GM21825 (cell line): ENCODE data around the gene TSPOAP1.

Source experiments
- ATAC-seq: cut with Tn5 transposase; IDR thresholded peaks from one replicate; pipeline ENCODE4 v1.9.1; 2021; ENCODE audit warnings: mild to moderate bottlenecking, moderate library complexity; ENCODE audit not compliant: unreplicated experiment

TSPOAP1 gene

DNA sequence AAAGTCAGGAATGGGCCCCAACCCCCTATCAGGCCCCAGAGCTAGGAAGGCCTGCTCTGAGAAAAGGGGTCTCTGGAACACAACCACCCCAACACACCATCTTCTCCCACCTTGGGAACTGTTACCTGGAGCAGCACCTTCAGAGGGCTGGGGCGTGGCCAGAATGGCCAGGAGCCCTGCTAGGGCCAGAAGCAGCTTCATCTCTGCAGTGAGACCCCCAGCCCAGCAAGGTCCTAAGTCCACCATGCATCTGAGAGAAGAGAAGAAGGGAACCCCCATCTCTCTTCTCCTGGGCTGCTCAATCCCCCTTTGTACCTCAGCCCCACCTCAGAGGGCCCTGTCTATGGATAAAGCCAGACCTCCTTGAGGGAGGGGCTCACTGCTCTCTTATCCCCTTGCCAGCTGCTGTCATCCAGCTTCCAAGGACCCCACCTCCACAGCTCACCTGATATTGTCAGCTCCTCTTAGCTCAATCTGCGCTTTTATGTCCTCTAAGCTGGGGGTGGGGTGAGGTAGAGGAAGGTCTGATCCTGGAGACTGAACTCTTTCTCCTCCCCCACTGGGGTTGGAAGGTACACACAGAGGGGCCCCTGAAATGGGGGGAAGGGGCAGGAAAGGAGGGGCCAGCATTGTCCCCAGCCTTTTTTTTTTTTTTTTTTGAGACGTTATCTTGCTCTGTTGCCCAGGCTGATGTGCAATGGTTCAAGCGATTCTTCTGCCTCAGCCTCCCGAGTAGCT is 47.9 kb downstream of the TSPOAP1 start, which contains the start of gene MPO:
Gene MPO, minus strand, starts transcription at position 456 of the 738 bp plus-strand sequence. Its CDS starts 177 bp downstream, at position 279.
- ATAC-seq = no peak

DNA sequence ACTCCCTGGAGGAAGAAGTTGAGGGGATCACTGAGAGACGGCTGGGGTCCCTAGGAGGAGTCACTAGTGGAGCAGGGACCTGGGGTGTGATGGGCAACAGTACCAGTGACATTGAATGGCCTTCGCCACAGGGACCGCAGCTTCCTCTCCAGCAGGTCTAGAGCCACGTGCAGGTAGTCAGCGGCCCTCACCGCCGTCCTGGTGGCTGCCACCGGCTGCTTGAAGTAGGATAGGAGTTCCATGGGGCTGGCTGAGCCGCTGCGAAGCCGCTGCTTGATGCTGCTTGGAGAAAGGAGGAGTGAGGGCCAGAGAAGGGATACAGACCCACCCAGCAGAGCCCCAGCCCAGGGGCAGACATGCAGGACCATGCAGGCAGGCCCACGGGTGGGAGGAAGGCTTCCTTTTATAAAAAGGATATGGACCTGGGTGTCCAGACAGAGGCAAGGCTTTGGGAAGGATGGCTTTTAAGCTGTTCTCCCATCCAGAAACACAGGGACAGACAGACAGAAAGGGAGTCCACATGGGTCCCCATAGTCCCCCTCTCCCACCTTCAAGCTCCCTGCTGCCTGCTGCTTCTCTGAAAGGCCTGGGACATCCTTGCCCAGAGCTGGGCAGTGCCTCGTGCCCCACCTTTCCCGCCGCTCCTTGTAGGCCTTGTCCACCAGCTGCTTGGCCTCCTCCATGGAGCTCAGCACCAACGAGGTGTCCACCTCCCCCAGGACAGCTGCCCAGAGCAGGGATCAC is 48.7 kb downstream of the TSPOAP1 start:
- ATAC-seq = no peak

DNA sequence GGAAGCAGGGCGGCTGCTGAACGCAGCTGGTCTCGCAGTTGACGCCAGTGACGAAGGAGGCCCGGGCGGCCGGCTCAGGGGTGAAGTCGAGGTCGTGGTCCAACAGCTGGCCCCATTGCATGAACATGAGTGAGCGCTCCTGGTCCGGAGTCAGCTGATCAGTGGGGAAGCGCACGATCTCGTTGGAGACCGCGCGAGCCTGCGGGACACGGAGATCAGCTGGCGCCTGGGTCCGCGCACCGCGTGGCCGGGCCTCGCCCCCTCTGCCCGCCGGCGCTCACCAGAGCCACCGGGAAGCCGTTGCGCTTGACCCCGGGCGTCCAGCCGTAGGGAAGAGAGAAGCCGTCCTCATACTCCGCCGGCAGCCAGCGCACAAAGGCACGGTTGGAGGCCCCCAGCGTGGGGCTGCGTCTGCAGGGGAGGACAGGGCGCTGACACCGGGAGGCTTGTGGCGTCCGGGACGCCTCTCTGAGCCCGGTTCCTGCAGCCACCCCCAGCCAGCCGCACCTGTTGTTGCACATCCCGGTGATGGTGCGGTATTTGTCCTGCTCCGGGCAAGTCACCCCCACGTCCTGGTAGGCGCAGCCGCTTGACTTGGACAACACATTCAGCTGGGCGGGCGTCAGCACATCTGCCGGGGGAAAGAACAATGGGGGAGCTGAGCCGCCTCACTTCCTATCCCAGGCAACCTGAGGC is 49.4 kb downstream of the TSPOAP1 start:
- ATAC-seq = no peak

- no peak for ATAC-seq
Measured at GRCh38 chr17:58278661-58279015, 50.0 kb downstream of the TSPOAP1 start.

DNA sequence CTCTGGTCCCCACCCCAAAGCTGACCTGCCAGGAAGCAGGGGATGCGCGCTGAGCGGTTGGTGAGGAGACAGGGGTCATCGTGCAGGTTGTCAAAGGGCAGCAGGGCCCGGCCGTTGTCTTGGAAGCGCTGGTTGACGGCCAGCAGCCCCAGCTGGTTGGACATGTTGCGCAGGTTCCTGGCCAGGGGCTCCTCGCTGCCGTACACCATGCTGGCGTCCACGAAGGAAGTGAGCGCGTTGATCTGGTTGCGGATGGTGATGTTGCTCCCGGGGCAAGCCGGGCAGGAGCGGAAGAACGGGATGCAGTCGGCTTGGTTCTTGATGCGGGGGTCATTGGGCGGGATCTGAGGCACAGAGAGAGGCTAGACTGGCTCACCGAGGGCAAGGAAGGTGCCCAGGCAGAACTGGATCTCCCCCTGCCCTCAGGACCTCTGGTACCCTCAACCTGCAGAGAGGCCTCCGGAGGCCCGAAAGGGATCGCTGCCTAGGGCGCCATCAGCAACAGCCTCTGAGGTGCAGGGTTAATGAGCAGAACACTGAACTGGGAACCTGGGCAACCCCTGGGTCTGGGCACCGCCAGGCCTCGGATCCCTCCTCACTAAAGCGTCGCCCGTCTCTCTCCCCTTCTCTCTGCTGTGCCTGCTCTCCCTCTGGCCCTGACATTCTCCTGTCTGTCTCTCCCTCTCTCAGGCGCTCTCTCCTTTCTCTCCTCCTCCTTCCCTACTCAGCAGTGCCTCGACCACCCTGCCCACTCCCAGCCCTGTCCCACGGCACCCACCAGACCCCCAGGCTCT is 50.6 kb downstream of the TSPOAP1 start:
- no peak for ATAC-seq

DNA sequence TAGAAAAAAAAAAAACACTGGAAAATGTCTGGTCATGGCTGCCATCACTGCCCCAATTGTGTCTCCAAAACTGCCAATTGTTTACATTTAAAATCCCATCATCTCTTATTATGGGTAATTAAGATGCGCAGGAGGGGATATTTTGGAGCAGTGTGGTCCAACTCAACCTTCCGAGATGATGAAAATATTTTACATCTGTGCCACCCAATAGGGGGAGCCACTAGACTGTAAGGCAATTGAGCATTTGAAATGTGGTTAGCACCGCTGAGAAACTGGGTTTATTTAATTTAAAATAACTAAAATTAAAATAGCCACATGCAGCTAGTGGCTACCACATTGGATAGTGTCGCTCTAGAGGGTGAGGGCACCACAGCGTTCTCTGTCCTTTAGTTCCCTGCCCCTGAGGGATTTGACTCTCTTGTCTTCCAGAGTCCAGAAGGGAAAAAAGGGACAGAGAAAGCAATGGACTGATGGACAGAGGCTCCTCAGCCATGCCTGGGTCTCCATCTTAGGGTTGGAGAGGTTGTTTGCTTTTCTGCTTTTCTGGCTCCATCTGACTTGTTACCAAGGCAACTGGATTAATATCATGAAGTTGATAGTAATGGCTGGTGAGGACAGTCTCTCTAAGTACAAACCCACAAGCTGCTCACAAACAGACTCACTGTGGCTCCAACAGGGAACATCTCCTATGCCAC is 51.3 kb downstream of the TSPOAP1 start:
- no peak for ATAC-seq

DNA sequence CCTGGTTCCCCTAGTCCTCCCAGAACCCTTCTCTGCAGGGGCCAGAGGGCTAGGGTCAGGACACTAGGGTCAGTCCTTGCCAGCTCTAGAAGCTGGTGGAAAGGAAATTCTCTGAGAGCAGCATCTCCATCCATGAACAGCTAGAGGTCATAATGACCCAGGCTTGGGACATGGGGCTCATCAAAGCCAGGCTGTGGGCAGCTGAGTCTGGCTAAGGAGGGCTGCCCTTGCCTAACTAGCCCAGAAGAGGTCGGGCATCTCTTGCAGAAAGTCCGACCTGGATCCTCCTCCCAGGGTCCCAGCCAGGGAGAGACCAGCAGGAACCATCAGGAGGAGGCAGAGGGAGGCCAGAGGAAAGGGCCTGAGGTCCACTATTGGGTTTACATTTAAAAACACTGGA is 52.2 kb downstream of the TSPOAP1 start:
- no peak for ATAC-seq

- ATAC-seq = no peak
Measured at GRCh38 chr17:58275417-58275816, 53.2 kb downstream of the TSPOAP1 start.

DNA sequence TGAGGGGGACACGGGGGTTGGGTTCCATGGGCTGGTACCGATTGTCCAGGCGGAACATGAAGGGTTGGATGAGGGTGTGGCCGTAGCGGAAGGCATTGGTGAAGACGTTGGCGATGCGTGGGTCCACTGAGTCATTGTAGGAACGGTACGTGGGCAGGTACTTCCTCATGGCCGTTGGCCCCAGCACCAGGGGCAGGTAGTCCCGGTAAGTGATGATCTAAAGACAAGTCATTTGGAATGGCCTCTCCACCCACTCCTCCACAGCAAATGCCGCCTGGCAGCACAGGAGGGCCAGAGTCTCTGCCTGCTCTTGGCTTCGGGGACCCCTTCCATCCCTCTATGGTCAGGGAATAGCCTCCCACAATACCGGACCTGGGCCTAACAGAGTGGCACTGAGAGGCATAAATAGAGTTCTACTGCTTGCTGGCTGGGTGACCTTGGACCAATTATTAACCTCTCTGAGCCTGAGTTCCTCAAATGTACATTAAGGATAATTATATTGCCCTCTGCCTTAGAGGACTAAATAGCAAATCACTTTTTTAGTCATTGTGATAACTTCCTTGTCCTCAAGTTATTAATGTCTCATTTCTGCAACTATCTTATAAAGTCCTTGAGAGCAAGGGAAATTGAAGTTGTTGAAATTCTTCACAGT is 55.0 kb downstream of the TSPOAP1 start:
- no peak for ATAC-seq

DNA sequence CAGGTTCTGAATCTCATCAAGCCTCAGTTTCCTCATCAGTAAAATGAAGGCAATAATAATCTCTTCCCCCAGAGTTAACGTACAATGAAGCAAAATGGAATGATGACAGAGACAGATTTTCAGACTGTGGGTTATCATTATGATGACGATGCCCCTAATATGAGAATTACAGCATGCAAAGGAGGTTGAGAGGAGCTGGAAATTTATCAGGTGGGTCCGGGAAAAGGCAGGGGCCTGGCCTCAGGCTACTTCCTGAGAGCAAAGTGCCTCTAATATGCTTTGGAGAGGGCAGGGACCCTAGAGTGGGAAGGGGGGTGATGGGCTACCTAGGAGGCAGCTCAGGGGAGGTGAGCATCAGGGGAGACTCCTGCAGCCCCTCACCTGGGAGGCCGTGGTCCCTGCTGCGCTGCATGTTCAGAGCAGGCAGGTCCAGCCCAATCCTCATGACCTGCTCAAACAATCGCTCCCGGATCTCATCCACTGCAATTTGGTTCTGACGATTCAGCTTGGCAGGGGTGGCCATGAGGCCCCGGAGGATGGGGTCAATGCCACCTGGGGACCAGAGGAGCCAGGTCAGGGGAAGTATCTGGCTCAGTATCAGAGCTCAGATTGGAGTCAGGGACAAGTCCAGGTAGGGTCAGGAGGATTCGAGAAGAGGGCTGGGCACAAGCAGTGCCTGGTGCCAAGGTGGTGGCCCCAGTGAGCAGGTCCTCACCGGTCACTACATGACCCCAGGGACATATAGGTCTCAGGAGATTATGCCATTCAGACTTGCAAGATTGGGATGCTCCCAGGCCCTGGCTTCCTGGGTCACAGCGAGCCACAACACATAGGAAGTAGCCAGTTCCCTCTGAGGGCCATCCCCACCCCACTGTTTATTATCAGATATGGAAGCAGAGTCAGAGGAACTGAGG is 56.0 kb downstream of the TSPOAP1 start:
- ATAC-seq = no peak

- no peak for ATAC-seq
Measured at GRCh38 chr17:58271216-58271931, 57.2 kb downstream of the TSPOAP1 start.

DNA sequence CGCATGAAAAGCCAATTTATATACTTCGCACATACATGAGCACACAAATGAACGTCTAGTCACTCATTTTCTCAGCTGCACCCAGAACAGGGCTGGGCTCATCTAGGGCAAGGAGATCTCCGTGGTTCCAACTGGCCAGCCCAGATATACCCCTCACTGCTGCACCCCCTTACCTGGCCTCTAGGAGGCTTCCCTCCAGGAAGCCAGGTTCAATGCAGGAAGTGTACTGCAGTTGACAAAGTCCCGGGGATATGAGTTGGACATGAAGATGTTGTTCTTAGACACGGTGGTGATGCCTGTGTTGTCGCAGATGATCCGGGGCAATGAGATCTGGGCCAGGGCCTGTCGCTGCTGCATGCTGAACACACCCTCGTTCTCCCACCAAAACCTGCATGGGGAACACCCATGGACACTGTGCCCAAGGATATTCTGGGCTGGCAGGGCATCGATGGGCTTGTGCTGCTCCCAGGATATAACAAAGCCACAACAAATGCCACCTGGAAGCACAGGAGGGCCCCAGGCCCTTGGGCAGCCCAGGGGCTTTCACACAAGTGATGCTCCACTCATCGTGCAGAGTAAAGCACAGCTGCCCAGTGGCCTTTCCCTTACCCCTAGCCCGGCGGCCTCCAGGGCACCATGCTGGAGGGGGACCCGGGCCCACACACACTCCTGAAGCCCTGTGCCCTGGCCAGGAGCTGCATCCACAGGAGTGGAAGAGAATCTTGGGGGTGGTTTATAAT is 57.9 kb downstream of the TSPOAP1 start:
- ATAC-seq = no peak

- ATAC-seq = no peak
Measured at GRCh38 chr17:58269557-58270291, 58.9 kb downstream of the TSPOAP1 start.

DNA sequence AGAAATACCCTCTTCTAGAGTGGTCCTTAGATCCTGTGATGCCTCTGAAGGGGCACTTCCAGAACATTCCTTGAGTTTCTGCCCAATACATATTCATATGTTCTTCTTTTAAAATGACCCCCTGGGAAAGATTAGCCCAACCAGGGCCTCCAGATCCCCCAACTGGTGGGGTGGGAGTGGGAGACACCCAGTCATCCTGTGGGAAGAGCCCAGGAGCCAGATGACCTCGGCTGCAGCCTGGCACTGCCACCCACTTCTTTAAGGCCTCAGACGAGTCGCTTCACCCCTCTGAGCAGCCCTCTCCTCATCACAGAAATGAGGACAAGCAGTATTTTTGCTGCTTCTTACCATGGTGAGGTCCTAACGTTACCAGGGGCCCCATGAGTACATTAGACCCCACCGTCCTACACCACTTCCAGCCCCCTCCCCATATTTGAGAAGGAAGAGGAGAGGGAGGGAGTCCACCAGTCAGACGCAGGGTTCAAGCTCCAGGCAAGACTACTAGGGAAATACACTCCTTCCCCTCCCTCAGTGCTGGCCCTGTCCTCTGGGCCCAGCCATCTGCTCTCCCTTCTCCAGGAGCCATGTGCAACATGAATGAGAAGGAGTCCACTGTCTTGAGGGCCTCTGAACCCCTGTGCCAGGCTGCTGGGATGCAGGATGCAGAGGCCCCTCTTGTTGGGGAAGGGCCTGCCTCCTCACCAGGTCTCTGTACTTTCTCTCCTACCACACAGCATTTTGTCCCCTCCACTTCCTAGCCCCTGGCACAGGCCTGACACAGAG is 59.6 kb downstream of the TSPOAP1 start:
- no peak for ATAC-seq

DNA sequence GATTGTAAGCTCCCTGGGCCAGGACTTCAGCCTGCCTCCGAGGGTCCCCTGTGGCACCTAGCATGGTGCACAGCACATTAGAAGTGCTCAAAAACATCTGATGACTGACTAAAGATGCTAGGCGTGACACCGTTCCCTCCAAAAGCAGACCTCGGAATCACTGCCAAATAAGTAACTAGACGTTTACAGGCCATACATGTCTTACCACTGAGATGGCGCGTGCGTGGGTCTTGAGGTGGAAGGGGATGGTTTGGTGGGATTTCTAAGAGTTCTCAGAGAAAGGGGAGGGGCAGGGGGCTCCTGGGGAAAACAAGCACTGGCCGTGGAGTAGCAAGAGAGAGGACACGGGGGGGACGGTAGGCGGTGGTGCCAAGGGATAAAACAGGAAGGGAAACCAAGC is 60.3 kb downstream of the TSPOAP1 start:
- no peak for ATAC-seq
